DOHH2 (cell line): ENCODE measurements around the gene SULF2.

Source experiments
- H3F3A ChIP-seq: fragments of 200-600 bp; sonication (generic), shearing (Covaris generic); 2 replicates; pipeline ENCODE4 v1.6.0; 2016; ENCODE audit warnings: antibody characterized with exemption, mild to moderate bottlenecking; ENCODE audit not compliant: control insufficient read depth, insufficient read depth
- H3K27ac ChIP-seq: fragments of 200-600 bp; sonication (generic); 2 replicates; pipeline ENCODE4 v1.5.1; 2014; ENCODE audit warnings: low read depth, mild to moderate bottlenecking, low read length, moderate library complexity
- H3K27me3 ChIP-seq: fragments of 200-600 bp; sonication (generic); 2 replicates; pipeline ENCODE4 v1.6.1; 2014; ENCODE audit warnings: mild to moderate bottlenecking, low read length, mixed read lengths; ENCODE audit not compliant: control insufficient read depth
- H3K36me3 ChIP-seq: fragments of 200-600 bp; sonication (generic); 2 replicates; pipeline ENCODE4 v1.6.1; 2014; ENCODE audit warnings: mild to moderate bottlenecking, low read length, moderate library complexity, mixed read lengths; ENCODE audit not compliant: control insufficient read depth
- H3K4me1 ChIP-seq: fragments of 200-600 bp; sonication (generic); 2 replicates; pipeline ENCODE4 v1.6.1; 2014; ENCODE audit warnings: mild to moderate bottlenecking, low read length, mixed read lengths; ENCODE audit not compliant: control insufficient read depth
- H3K4me2 ChIP-seq: fragments of 200-600 bp; sonication (generic); 2 replicates; pipeline ENCODE4 v1.6.0; 2014; ENCODE audit warnings: mild to moderate bottlenecking, low read length, moderate library complexity
- H3K4me3 ChIP-seq: fragments of 200-600 bp; sonication (generic); 2 replicates; pipeline ENCODE4 v1.5.1; 2014; ENCODE audit warnings: mild to moderate bottlenecking, low read length, mixed read lengths
- H3K79me2 ChIP-seq: fragments of 200-600 bp; sonication (generic); 2 replicates; pipeline ENCODE4 v1.6.1; 2014; ENCODE audit warnings: mild to moderate bottlenecking, low read length, mixed read lengths; ENCODE audit not compliant: control insufficient read depth
- H3K9me2 ChIP-seq: fragments of 200-600 bp; sonication (generic); replicated peaks from 2 replicates; pipeline ENCODE4 v1.6.1; 2014; ENCODE audit warnings: mild to moderate bottlenecking, low read length, mixed read lengths; ENCODE audit not compliant: control insufficient read depth
- H3K9me3 ChIP-seq: fragments of 200-600 bp; sonication (generic); 2 replicates; pipeline ENCODE4 v1.6.1; 2014; ENCODE audit warnings: antibody characterized with exemption, low read length, mixed read lengths; ENCODE audit not compliant: control insufficient read depth, insufficient read depth
- H4K20me1 ChIP-seq: fragments of 200-600 bp; sonication (generic); 2 replicates; pipeline ENCODE4 v1.6.0; 2014; ENCODE audit warnings: low read depth, mild to moderate bottlenecking, antibody characterized with exemption, low read length, moderate library complexity; ENCODE audit not compliant: control insufficient read depth, insufficient read depth
- EZH2phosphoT487 ChIP-seq: fragments of 200-600 bp; sonication (generic); IDR thresholded peaks from 2 replicates; pipeline ENCODE4 v1.6.1; 2017; ENCODE audit warnings: borderline replicate concordance, mild to moderate bottlenecking, antibody characterized with exemption, low read length, moderate library complexity, mixed read lengths
- TF ChIP-seq, protein P1 (sequence below): fragments of 200-600 bp; sonication (generic); IDR thresholded peaks from one replicate; pipeline ENCODE4 v1.5.1; 2014; ENCODE audit warnings: antibody characterized with exemption, mild to moderate bottlenecking, low read depth, low read length; ENCODE audit not compliant: poor library complexity, severe bottlenecking

Gene SULF2

GRCh38 chr20:47740862-47741184 lies 44.5 kb downstream of the SULF2 start:
- Histone ChIP-seq H3K9me2 (no peaks in the 10 kb centered on the region), H3K36me3 (no peaks in the 10 kb centered on the region), H3F3A (no peaks in the 10 kb centered on the region), H3K4me3 (no peak overlapping the region), H3K79me2 (no peaks in the 10 kb centered on the region), H3K9me3 (no peaks in the 10 kb centered on the region), H3K4me1 (no peaks in the 10 kb centered on the region), H3K4me2 (no peak overlapping the region), H4K20me1 (no peaks in the 10 kb centered on the region), H3K27me3 (peaks cover 8% of the 10 kb centered on the region; the same call in 1 of the 2 replicates), H3K27ac (no peak overlapping the region)
- TF ChIP-seq, protein P1, sequence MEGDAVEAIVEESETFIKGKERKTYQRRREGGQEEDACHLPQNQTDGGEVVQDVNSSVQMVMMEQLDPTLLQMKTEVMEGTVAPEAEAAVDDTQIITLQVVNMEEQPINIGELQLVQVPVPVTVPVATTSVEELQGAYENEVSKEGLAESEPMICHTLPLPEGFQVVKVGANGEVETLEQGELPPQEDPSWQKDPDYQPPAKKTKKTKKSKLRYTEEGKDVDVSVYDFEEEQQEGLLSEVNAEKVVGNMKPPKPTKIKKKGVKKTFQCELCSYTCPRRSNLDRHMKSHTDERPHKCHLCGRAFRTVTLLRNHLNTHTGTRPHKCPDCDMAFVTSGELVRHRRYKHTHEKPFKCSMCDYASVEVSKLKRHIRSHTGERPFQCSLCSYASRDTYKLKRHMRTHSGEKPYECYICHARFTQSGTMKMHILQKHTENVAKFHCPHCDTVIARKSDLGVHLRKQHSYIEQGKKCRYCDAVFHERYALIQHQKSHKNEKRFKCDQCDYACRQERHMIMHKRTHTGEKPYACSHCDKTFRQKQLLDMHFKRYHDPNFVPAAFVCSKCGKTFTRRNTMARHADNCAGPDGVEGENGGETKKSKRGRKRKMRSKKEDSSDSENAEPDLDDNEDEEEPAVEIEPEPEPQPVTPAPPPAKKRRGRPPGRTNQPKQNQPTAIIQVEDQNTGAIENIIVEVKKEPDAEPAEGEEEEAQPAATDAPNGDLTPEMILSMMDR = no peak
- TF ChIP-seq EZH2phosphoT487 = no peak

DNA sequence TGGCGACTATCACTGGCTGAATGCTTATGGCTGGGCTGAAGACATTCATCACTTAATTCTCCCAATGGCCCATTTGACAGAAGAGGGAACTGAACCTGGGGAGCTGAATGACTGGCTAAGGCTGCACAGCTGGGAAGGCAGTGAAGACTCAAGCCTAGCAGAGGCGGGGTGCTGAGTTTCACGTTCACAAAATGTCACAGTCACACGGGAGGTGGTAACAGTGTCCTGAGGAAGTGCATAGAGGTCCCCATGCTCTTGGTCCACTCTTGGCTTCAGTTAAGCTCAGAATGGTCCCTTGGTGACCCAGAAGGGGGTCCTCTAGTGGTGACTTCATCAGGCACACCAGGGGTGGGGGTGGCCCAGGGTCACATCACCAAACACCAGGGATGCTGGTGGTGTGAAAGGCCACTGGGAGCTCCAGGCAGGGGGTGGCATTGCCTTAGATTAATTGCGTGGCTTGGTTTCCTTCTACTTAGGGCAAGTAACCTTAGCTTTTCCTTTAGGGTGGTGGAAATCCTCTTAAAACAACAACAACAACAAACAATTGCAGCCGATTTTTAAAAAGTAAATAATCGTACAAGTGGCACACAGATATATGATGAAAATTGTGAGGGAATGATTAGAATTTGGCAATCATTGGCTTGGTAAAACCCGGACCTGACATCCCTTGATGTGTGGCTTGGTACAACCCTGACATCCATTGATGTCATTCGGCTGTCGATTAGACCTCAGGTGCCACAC lies 45.0 kb downstream of the SULF2 start:
- Histone ChIP-seq H3K36me3 (no peaks in the 10 kb centered on the region), H3K4me1 (no peaks in the 10 kb centered on the region), H3K9me2 (no peaks in the 10 kb centered on the region), H3K4me2 (no peak overlapping the region), H3K9me3 (no peaks in the 10 kb centered on the region), H3K27ac (no peak overlapping the region), H3K79me2 (no peaks in the 10 kb centered on the region), H3K27me3 (peaks cover 7% of the 10 kb centered on the region; the same call in 1 of the 2 replicates), H3F3A (no peaks in the 10 kb centered on the region), H3K4me3 (no peak overlapping the region), H4K20me1 (no peaks in the 10 kb centered on the region)
- TF ChIP-seq, protein P1 = no peak
- no peak for TF ChIP-seq EZH2phosphoT487

- Histone ChIP-seq H3K79me2 (no peaks in the 10 kb centered on the region), H3K4me1 (no peaks in the 10 kb centered on the region), H3K27ac (no peak overlapping the region), H3K9me3 (no peaks in the 10 kb centered on the region), H3F3A (no peaks in the 10 kb centered on the region), H3K9me2 (no peaks in the 10 kb centered on the region), H3K4me3 (no peak overlapping the region), H3K27me3 (peaks cover 7% of the 10 kb centered on the region; the same call in 1 of the 2 replicates), H3K36me3 (no peaks in the 10 kb centered on the region), H3K4me2 (no peak overlapping the region), H4K20me1 (no peaks in the 10 kb centered on the region)
- no peak for TF ChIP-seq EZH2phosphoT487
- TF ChIP-seq, protein P1 = no peak
Observed at GRCh38 chr20:47737923-47738322, 47.4 kb downstream of the SULF2 start.
